SKM-1 (cell line): ENCODE results near the gene GPRASP3.
"Not testable (repeated sequence)": the region's sequence is repeated elsewhere in the genome, so short reads cannot be mapped to it uniquely, and the experiment has no call there.

Experiments
- DNase-seq: peaks from one replicate; lab custom pipeline; 2025; ENCODE audit not compliant: unreplicated experiment; lab: John Stamatoyannopoulos, UW

Gene GPRASP3, protein sequence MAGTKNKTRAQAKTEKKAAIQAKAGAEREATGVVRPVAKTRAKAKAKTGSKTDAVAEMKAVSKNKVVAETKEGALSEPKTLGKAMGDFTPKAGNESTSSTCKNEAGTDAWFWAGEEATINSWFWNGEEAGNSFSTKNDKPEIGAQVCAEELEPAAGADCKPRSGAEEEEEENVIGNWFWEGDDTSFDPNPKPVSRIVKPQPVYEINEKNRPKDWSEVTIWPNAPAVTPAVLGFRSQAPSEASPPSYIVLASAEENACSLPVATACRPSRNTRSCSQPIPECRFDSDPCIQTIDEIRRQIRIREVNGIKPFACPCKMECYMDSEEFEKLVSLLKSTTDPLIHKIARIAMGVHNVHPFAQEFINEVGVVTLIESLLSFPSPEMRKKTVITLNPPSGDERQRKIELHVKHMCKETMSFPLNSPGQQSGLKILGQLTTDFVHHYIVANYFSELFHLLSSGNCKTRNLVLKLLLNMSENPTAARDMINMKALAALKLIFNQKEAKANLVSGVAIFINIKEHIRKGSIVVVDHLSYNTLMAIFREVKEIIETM

DNA sequence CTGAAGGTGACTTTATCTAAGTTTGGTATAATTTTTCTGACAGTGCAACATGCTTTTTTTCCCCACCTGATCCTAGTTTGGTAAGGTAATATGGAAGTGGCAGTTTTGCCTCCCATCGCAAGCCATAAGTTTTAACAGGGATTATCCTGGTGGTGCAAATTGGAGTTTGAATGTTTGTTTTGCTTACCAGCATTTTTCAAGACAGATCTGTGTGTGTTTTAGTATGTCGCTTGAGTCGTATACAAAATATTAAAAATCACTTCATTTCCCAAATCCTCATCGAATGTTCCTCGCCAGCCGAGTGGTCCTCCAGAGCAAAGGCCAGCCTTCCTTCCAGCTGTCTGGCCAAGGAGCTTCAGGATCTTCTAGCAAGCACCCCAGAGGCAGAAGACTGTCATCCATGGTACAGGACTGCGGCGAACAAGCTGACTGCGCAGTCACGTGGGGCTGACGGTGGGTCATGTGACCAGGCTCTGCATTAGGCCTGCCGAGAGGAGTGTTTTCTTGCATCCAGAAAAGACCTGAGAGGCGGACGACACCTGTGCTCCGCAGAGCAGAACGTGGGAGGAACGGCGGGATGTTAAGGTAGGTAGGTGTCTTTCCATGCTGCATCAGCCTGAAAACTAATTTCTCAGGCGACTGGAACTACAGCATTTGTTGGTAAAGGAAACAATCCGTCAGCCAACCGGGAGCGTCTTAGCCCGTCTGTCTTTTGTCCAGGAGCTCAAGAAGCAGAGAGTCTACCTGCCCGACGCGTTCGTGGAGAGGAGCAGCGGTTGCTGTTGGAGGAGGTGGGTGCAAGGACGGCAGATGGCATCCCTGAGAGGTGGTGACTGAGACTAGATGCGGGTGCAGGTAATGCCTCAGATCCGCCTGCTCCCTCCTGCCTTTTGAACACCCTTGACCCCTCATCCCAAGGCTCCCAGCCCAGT is at the start of gene GPRASP3:
GPRASP3 (plus strand) TSS at position 507 of the 932 bp plus-strand sequence. CDS start 28,253 bp downstream, outside the sequence.
- no peak for DNase-seq

- DNase-seq, result no peak
Observed at GRCh38 chrX:102672856-102673255, 47.7 kb upstream of the GPRASP3 start.

- not testable (repeated sequence) for DNase-seq
Observed at GRCh38 chrX:102677479-102677878, 43.1 kb upstream of the GPRASP3 start.

GRCh38 chrX:102684772-102685520 is 35.6 kb upstream of the GPRASP3 start:
- no peak for DNase-seq

GRCh38 chrX:102694749-102695148 is 25.8 kb upstream of the GPRASP3 start:
- DNase-seq, result no peak

DNA sequence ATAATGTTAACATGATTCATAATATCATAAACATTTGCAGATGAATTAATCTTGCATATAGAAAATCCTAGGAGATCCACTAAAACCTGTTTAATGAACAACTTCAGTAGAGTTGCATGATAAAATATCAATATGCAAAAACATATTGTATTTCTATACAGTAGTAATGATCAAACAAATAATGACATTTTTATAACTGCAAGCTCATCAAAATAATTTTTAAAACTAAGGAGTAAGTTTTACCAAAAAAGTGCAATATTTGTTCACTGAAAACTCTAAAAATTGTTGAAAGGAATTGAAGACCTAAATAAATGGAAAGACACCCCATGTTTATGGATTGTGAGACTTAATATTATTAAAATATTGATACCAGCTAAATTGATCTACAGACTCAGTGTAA is 24.2 kb upstream of the GPRASP3 start:
- DNase-seq, result no peak

- DNase-seq, result no peak
Observed at GRCh38 chrX:102697494-102697893, 23.0 kb upstream of the GPRASP3 start.

DNA sequence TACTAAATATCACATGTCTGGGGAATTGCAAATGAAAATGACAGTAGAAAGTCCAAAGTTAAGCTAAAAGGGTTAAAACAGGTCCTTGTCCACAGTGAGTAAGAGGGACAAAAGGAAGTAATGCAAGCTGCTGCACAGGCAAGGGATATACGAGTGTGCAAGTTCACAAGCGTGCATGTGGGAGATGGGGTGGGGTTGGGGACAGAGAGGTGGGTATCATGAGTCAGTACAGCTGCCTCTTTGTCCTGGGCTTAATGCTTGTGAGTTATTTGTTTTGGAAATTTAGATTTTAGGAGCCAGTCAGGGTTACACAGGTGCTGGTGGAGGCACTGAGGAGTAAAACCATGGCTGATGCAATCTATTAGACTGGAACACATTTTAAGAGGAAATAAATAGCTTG is 11.6 kb upstream of the GPRASP3 start:
- no peak for DNase-seq

GRCh38 chrX:102711872-102712215 is 8.7 kb upstream of the GPRASP3 start:
- no peak for DNase-seq

GRCh38 chrX:102712216-102712966 is 8.2 kb upstream of the GPRASP3 start, which contains the start of gene GPRASP2:
GPRASP2 (plus strand) TSS chrX:102712448; CDS start chrX:102714870, 2,422 bp downstream.
- DNase-seq, result no peak

- DNase-seq, result no peak
Observed at GRCh38 chrX:102712981-102713625, 7.4 kb upstream of the GPRASP3 start.

- no peak for DNase-seq
Observed at GRCh38 chrX:102714994-102715393, 5.5 kb upstream of the GPRASP3 start.

DNA sequence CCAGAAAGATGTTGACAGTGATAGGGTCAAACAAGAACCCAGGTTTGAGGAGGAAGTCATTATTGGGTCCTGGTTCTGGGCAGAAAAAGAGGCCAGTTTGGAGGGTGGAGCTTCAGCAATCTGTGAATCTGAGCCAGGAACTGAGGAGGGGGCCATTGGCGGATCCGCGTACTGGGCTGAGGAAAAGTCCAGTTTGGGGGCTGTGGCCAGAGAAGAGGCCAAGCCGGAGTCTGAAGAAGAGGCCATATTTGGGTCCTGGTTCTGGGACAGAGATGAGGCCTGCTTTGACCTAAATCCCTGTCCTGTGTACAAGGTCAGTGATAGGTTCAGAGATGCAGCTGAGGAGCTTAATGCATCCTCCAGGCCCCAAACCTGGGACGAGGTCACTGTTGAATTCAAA is 4.6 kb upstream of the GPRASP3 start:
- DNase-seq, result no peak

DNA sequence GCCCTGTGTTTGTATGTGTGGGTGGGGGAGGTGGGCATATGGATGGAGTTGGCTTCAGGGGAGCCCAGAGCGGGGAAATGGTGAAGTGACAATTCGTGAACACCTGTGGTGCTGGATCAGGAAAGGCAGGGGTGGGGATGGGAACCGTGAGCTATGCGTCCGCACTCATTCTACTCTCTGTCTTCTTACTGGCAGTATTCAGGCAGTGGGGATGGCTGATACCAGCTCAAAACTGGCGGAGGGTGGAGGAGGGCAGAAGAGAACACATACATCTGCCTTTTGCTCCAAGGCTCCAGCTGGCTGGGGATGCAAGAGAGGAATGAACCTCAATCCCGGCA is 595 bp downstream of the GPRASP3 start:
- DNase-seq, result not testable (repeated sequence)

DNA sequence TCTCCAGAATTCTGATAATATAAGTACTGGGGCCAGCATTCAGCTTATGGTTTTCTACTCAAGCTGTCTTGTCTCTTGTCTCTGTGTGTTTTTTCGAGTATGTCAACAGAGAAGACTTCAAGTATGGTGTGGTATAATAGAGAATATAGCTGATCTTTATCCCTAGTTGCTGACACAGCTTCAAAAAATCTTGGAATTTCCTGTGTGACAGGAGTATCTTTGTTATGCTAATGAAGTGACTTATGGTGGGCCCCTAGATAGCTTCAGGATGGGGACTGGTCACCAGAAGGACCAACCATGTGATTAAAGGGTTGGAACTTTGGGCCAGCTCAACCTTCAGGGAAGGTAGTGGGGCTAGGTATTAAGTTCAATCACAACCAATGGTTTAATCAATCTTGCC is 2.9 kb downstream of the GPRASP3 start:
- no peak for DNase-seq

- DNase-seq, result no peak
Observed at GRCh38 chrX:102727761-102728160, 7.2 kb downstream of the GPRASP3 start.

DNA sequence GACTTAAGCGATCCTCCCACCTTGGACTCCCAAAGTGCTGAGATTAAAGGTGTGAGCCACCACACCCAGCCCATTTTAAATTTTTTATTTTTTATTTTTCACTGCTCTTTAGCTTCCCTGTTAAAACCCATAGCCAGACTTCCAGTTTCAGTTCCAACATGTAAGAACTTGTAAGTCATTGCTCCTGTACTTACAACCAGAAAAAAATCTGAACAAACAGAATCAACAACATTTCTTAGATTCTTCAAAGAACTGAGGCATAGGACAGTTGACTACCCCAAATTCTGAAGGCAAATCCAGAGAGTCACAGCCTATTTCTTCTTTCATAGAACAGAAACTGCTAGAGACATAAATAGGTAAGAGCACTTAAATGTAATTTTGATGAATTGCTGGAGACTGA is 8.1 kb downstream of the GPRASP3 start:
- no peak for DNase-seq

- no peak for DNase-seq
Observed at GRCh38 chrX:102739657-102740056, 19.1 kb downstream of the GPRASP3 start.

GRCh38 chrX:102744307-102744706 is 23.8 kb downstream of the GPRASP3 start:
- no peak for DNase-seq

DNA sequence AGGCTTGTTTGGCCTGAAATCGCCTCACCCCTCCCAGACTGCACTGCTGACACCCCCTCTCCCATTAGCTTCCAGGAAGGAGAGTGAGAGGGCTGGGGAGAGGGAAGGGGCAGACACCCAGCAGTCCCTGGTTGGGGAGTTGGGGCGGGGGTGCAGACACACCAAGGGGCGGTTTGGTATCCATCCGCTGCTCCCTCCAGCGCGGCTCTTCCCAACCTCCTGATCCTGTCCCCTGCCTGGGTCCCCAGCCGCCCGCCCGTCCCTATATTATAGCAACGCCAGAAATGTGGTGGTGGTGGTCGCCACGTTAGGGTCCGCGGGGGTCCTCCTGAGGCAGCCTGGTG is 24.9 kb downstream of the GPRASP3 start:
- DNase-seq, result no peak
